NCI-H1048 (cell line): ENCODE measurements around the gene ADGRL2.

Experiments used
- DNase-seq: peaks from one replicate; lab custom pipeline; 2025; lab: John Stamatoyannopoulos, UW

The ADGRL2 gene

GRCh38 chr1:81989524-81989923, 188.8 kb downstream of the ADGRL2 start:
- DNase-seq: no peak

GRCh38 chr1:81990241-81990640, 189.5 kb downstream of the ADGRL2 start:
- no peak for DNase-seq

GRCh38 chr1:81998165-81998564, 197.4 kb downstream of the ADGRL2 start:
- no peak for DNase-seq

GRCh38 chr1:81999364-81999763, 198.6 kb downstream of the ADGRL2 start:
- no peak for DNase-seq

GRCh38 chr1:82000221-82000620, 199.5 kb downstream of the ADGRL2 start:
- no peak for DNase-seq

- DNase-seq: no peak
These were observed 200.6 kb downstream of the ADGRL2 start for GRCh38 chr1:82001345-82001744.

- DNase-seq: no peak
These were observed 207.1 kb downstream of the ADGRL2 start for GRCh38 chr1:82007804-82008203.

- no peak for DNase-seq
These were observed 213.0 kb downstream of the ADGRL2 start for GRCh38 chr1:82013702-82014101.

GRCh38 chr1:82015444-82015843, 214.7 kb downstream of the ADGRL2 start:
- no peak for DNase-seq

GRCh38 chr1:82018319-82018718, 217.6 kb downstream of the ADGRL2 start:
- no peak for DNase-seq

GRCh38 chr1:82019508-82019907, 218.8 kb downstream of the ADGRL2 start:
- no peak for DNase-seq

- DNase-seq: no peak
These were observed 230.1 kb downstream of the ADGRL2 start for GRCh38 chr1:82030830-82031229.

- DNase-seq: no peak
These were observed 231.3 kb downstream of the ADGRL2 start for GRCh38 chr1:82032068-82032467.

- no peak for DNase-seq
These were observed 234.1 kb downstream of the ADGRL2 start for GRCh38 chr1:82034812-82035211.
